Common myeloid progenitor, CD34-positive (primary cell): ENCODE data around the gene CHAC1.
"Not testable (repeated sequence)": the region's sequence is repeated elsewhere in the genome, so short reads cannot be mapped to it uniquely, and the experiment has no call there.

Experiments used
- CTCF ChIA-PET: fragments of 350-600 bp; sonication (Branson Sonifier 250); formaldehyde crosslinking; loops from one replicate; lab custom pipeline; 2021; ENCODE audit warnings: antibody characterized with exemption; lab: Charles Lee
- POLR2A ChIA-PET: fragments of 350-600 bp; sonication (Branson Sonifier 250); formaldehyde crosslinking; loops from one replicate; lab custom pipeline; 2021; ENCODE audit warnings: antibody characterized with exemption; lab: Charles Lee
- DNase-seq, 3 donors: peaks; one replicate each; pipeline versions ENCODE4 v3.0.0 to v3.0.0-alpha.2; 2013
- H3K27ac ChIP-seq, 2 experiments: 1 replicate in 1 of 2; 2 replicates in 1 of 2; pipeline ENCODE4 v1.7.0; 2013; ENCODE audit warnings: inconsistent platforms in 2 of 2, low read length in 2 of 2, mild to moderate bottlenecking in 2 of 2, low read depth in 1 of 2, moderate library complexity in 1 of 2; ENCODE audit not compliant: severe bottlenecking in 2 of 2, insufficient read depth in 1 of 2, poor library complexity in 1 of 2
- H3K27me3 ChIP-seq, 5 experiments: replicated peaks in 2 of 5; 1 replicate in 3 of 5; 2 replicates in 2 of 5; pipeline versions ENCODE4 v1.6.1 to v1.7.0; 2013; ENCODE audit warnings: low read length in 4 of 5, mild to moderate bottlenecking in 2 of 5, moderate library complexity in 2 of 5, inconsistent platforms in 1 of 5; ENCODE audit not compliant: insufficient read depth in 5 of 5, control insufficient read depth in 4 of 5
- H3K36me3 ChIP-seq, 4 experiments: 1 replicate in 2 of 4; 2 replicates in 2 of 4; pipeline versions ENCODE4 v1.6.1 to v1.7.0; 2013; ENCODE audit warnings: low read length in 3 of 4, control low read depth in 1 of 4, mild to moderate bottlenecking in 1 of 4; ENCODE audit not compliant: control insufficient read depth in 4 of 4, insufficient read depth in 4 of 4
- H3K4me1 ChIP-seq, 4 experiments: 1 replicate in 3 of 4; 2 replicates in 1 of 4; pipeline versions ENCODE4 v1.6.1 to v1.7.1; 2013; ENCODE audit warnings: low read length in 3 of 4, mild to moderate bottlenecking in 3 of 4, control low read depth in 1 of 4, inconsistent platforms in 1 of 4, moderate library complexity in 1 of 4; ENCODE audit not compliant: control insufficient read depth in 4 of 4, insufficient read depth in 4 of 4; ENCODE audit errors: control extremely low read depth in 1 of 4
- H3K4me3 ChIP-seq, 7 experiments: 1 replicate in 4 of 7; 2 replicates in 3 of 7; pipeline versions ENCODE4 v1.5.1 to v1.7.0; 2013; ENCODE audit warnings: mild to moderate bottlenecking in 7 of 7, low read length in 6 of 7, moderate library complexity in 6 of 7, inconsistent platforms in 2 of 7, low read depth in 2 of 7, control low read depth in 1 of 7; ENCODE audit not compliant: insufficient read depth in 4 of 7, control insufficient read depth in 1 of 7; ENCODE audit errors: extremely low read depth in 1 of 7
- H3K9me3 ChIP-seq, 5 experiments: 1 replicate in 4 of 5; 2 replicates in 1 of 5; pipeline versions ENCODE4 v1.6.1 to v1.7.1; 2013; ENCODE audit warnings: low read length in 4 of 5, mild to moderate bottlenecking in 2 of 5, inconsistent platforms in 1 of 5, low read depth in 1 of 5, moderate library complexity in 1 of 5; ENCODE audit not compliant: control insufficient read depth in 4 of 5, insufficient read depth in 2 of 5; ENCODE audit errors: control extremely low read depth in 1 of 5
- WGBS: methylation state at CpG from one replicate; pipeline ENCODE4 v1.1.5; 2013; ENCODE audit not compliant: insufficient coverage; 5-methylcytosine and 5-hydroxymethylcytosine counted together

The CHAC1 gene

DNA sequence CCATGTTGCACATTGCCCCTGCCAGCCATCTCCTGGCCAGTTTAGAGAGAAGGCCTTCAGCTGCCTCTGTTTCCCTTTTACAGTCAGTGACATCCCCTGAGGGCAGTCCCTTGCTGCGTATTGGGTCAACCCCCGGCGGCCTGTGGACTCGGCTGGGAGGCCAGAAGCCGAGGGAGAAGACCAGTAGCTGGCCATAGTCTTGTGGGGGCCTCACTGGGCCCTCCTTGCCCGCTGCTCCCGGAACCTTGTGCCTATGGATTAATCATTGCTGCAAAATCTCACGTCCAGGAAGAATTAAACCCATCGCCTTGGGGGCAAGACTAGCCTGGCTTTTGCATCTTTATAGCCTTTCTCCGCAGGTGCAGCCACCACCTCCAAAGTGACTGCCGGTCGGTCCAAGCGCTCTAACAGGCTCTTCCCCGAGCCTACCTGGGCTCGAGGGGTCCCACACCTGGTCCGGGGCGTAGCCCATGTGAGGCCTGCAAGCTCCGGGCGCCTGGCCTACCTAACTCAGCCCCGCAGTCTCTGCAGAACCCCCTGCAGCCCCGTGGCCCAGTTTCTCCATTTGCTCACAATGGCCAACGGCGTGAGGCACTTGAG is 870 bp upstream of the CHAC1 start:
- Histone ChIP-seq H3K27ac (peak overlapping the region in 1 of 2 experiments; percentile 74), H3K4me1 (peaks cover 0 to 26% (median 19%) of the 10 kb centered on the region in 4 experiments), H3K9me3 (no peaks in the 10 kb centered on the region), H3K4me3 (peak overlapping the region; percentile 38 to 83 (median 63)), H3K27me3 (peaks cover 0 to 8% (median 0%) of the 10 kb centered on the region in 5 experiments), H3K36me3 (no peaks in the 10 kb centered on the region)
- POLR2A ChIA-PET: interaction anchor here (0.6 to 1.2 kb wide), 2 partner anchors 10 to 63 kb away, joined by 5 to 7 read pairs; no protein-coding TSS in a partner anchor
- no peak for DNase-seq
- WGBS: 57% methylated on average over 23 of the region's 23 CpGs
- CTCF ChIA-PET: interaction anchor here (1.0 to 7.0 kb wide), 7 partner anchors 9 to 66 kb away, joined by 3 to 46 read pairs (median 4); no protein-coding TSS in a partner anchor

DNA sequence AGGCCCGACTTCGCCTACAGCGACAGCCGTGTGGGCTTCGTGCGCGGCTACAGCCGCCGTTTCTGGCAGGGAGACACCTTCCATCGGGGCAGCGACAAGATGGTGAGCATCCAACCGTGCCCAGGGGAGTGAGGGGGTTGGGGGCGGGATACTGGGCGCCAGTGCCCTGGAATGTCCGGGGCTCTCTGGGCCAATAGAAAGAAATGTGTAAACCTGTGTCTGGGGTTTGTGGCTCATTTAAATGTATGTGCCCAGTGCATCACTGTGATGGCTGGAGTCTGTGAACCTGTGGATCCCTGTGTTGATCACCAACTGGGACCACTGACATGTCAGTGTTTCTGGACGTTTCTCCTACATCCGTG is 423 bp downstream of the CHAC1 start:
- Histone ChIP-seq H3K4me3 (peak overlapping the region; percentile 38 to 83 (median 63)), H3K36me3 (no peaks in the 10 kb centered on the region), H3K27ac (no peak overlapping the region), H3K27me3 (peaks cover 0 to 8% (median 0%) of the 10 kb centered on the region in 5 experiments), H3K4me1 (peaks cover 0 to 26% (median 19%) of the 10 kb centered on the region in 4 experiments), H3K9me3 (no peaks in the 10 kb centered on the region)
- CTCF ChIA-PET: interaction anchor here (1.0 to 7.0 kb wide), 5 partner anchors 8 to 48 kb away, joined by 3 to 46 read pairs (median 14); no protein-coding TSS in a partner anchor
- POLR2A ChIA-PET: interaction anchor here (0.6 to 1.2 kb wide), 3 partner anchors 12 to 126 kb away, joined by 3 to 5 read pairs (median 4); no protein-coding TSS in a partner anchor
- 20% methylated on average over 10 of the region's 17 CpGs for WGBS
- DNase-seq: no peak

DNA sequence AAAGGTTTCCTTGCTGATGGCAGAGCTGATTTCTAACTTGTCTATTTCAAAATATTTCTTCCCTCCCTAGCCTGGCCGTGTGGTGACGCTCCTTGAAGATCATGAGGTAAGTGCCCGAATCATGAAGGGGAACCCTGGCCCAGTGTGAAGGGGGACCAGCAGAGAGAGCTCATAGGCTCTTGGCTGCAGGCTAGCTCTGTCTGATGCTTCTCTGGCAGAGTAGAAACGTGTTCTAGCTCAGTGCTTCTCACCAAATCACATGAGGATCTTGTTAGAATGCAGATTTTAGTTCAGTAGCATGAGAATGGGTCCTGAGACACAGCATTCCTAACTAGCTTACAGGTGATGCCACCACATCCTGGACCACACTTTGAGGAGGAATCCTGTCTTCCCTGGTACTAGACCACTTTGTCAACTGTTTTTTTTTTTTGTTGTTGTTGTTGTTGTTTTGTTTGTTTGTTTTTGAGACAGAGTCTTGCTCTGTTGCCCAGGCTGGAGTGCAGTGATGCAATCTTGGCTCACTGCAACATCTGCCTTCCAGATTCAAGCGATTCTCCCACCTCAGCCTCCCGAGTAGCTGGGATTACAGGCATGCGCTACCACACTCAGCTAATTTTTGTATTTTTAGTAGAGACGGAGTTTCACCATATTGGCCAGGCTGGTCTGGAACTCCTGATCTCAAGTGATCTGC is 1.0 kb downstream of the CHAC1 start:
- not testable (repeated sequence) for DNase-seq, H3K9me3 ChIP-seq, H3K36me3 ChIP-seq, H3K27me3 ChIP-seq, H3K27ac ChIP-seq
- POLR2A ChIA-PET: interaction anchor here (0.6 to 1.6 kb wide), 4 partner anchors 11 to 126 kb away, joined by 3 to 5 read pairs (median 4); no protein-coding TSS in a partner anchor
- WGBS: 74% methylated on average over 7 of the region's 8 CpGs
- peak overlapping the region in 2 of 7 experiments; percentile 70 to 83 for H3K4me3 ChIP-seq
- CTCF ChIA-PET: interaction anchor here (1.2 to 7.0 kb wide), 5 partner anchors 9 to 48 kb away, joined by 3 to 46 read pairs (median 14); no protein-coding TSS in a partner anchor
- H3K4me1 ChIP-seq: peaks cover 0 to 23% (median 19%) of the 10 kb centered on the region in 4 experiments

DNA sequence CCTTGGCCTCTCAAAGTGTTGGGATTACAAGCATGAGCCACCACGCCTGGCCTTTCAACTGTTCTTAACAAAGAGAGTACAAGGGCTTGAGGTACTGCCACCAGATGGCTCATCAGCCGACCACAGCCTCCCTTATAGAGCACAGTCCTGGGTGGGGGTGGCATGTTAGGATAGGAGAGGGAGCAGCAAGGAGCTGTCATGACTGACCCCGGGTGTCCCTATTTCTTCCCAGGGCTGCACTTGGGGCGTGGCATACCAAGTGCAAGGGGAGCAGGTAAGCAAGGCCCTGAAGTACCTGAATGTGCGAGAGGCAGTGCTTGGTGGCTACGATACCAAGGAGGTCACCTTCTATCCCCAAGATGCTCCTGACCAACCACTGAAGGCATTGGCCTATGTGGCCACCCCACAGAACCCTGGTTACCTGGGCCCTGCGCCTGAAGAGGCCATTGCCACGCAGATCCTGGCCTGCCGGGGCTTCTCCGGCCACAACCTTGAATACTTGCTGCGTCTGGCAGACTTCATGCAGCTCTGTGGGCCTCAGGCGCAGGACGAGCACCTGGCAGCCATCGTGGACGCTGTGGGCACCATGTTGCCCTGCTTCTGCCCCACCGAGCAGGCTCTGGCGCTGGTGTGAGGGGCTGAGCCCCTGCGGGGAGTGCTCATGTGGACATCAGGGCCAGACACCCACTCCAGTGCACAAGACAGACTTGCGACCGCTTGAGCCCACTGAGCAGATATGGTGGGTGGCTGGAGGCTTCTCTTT is 2.1 kb downstream of the CHAC1 start:
- Histone ChIP-seq H3K27ac (no peak overlapping the region), H3K36me3 (no peaks in the 10 kb centered on the region), H3K4me3 (no peak overlapping the region), H3K9me3 (no peaks in the 10 kb centered on the region), H3K4me1 (peaks cover 0 to 29% (median 28%) of the 10 kb centered on the region in 4 experiments), H3K27me3 (peaks cover 0 to 8% (median 0%) of the 10 kb centered on the region in 5 experiments)
- ChIA-PET CTCF (interaction anchor here (1.2 to 7.0 kb wide), 5 partner anchors 8 to 49 kb away, joined by 3 to 46 read pairs (median 7); no protein-coding TSS in a partner anchor), POLR2A (interaction anchor here (1.6 kb wide), 1 partner anchor 14 kb away, joined by 3 read pairs; no protein-coding TSS in a partner anchor)
- DNase-seq: no peak
- WGBS: 90% methylated on average over 17 of the region's 20 CpGs

DNA sequence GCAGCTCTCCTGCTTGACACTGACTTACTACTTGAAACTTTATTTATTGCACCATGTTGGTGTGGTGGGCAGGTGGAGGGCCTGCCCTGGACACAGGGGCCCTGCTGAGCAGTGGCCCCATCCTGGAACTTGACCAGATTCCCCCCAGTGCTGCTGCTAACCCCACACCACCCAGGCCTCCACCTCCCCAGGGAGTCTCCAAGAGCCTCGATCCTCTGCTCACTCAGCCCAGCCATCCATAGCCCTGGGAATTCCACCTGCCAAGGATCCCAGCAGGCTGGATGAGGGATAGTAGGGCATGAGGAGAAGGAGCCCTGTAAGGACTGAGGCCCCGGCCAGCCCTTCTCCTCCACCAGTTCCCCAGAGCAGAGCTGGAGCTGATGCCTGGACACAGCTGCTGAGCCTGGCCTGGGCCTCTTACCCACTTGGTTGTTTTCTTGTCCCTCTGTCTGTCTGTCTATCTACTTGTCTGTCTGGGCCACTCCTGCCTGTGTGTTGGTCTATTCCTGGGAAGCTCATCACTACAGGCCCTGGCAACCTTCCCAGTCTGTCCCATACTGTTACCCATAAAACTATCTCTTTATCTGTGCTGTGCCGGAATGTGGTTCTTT is 2.8 kb downstream of the CHAC1 start:
- ChIA-PET POLR2A (no interaction called here), CTCF (interaction anchor here (1.8 kb wide), 1 partner anchor 14 kb away, joined by 5 read pairs; no protein-coding TSS in a partner anchor)
- 88% methylated on average over 1 of the region's 3 CpGs for WGBS

DNA sequence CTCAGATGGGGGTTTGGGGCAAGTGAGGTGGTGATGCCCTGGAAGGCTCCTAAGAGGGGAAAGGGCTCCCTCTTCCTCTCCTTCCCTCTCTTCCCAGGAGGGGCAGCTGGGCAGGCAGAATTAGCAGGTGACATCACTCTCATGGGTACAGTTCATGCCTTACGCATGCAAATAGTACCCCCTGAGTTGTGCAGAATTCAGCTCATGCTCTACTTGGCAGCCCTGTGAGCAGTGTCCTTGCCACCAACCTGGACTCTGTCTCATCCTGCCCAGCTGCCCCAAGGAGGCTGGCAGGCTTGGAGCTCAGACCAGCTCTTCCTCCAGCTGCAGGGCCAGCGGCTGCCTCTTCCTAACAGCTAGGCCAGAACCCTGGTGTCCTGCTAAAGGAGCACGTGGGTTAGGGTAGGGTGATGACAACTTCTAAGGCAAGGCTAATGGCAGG is 3.3 kb downstream of the CHAC1 start:
- Histone ChIP-seq H3K4me1 (peaks cover 0 to 30% (median 28%) of the 10 kb centered on the region in 4 experiments), H3K36me3 (no peaks in the 10 kb centered on the region), H3K27ac (no peak overlapping the region), H3K4me3 (no peak overlapping the region), H3K9me3 (no peaks in the 10 kb centered on the region), H3K27me3 (peaks cover 0 to 8% (median 0%) of the 10 kb centered on the region in 5 experiments)
- no peak for DNase-seq
- ChIA-PET CTCF (interaction anchor here (1.8 kb wide), 1 partner anchor 14 kb away, joined by 5 read pairs; no protein-coding TSS in a partner anchor), POLR2A (no interaction called here)
- 94% methylated on average over 3 of the region's 3 CpGs for WGBS

More for the DNA sequence above, 2.8 kb downstream of the CHAC1 start:
- Histone ChIP-seq H3K9me3 (no peaks in the 10 kb centered on the region), H3K27me3 (peaks cover 0 to 8% (median 0%) of the 10 kb centered on the region in 5 experiments), H3K27ac (no peak overlapping the region), H3K4me3 (no peak overlapping the region), H3K4me1 (peaks cover 0 to 30% (median 28%) of the 10 kb centered on the region in 4 experiments), H3K36me3 (no peaks in the 10 kb centered on the region)
- no peak for DNase-seq
